HG03460 (cell line): Measurements from ENCODE around the gene LRRC37A2.
A peak's percentile ranks its signal among the peaks of the same experiment; 100 is the strongest.
"Not testable (repeated sequence)": the region's sequence is repeated elsewhere in the genome, so short reads cannot be mapped to it uniquely, and the experiment has no call there.

ENCODE experiments used
- ATAC-seq: cut with Tn5 transposase; IDR thresholded peaks from one replicate; pipeline ENCODE4 v1.9.1; 2021; ENCODE audit not compliant: unreplicated experiment

Gene LRRC37A2

DNA sequence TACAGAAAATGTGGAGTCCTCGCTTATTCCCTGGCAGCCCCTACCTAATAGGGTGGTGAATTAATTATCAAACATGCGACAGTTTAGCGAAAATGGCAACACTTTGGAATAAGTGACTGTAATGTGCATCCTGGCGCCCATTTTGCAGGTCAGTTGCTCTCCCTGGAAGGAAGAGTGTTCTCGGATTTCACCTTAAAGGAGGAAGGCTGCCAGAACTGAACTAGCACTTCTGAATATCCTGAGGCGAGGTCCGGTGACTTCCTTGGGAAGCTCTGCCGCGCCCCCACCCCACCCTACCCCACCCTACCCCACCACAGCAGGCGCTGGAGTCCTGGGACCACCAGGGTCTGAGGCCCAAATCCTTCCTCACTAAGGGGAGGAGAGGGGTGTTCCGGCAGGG is at the start of gene LRRC37A2:
LRRC37A2 (plus strand) TSS at position 301 of the 400 bp plus-strand sequence. CDS start 245 bp downstream, outside the sequence.
- ATAC-seq, result not testable (repeated sequence)

GRCh38 chr17:46467618-46468017 is 44.6 kb upstream of the LRRC37A2 start:
- not testable (repeated sequence) for ATAC-seq

- ATAC-seq, result not testable (repeated sequence)
These were observed 37.8 kb upstream of the LRRC37A2 start for GRCh38 chr17:46474489-46474888.

- ATAC-seq, result not testable (repeated sequence)
These were observed 36.7 kb upstream of the LRRC37A2 start for GRCh38 chr17:46475583-46475982.

- ATAC-seq, result not testable (repeated sequence)
These were observed 33.4 kb upstream of the LRRC37A2 start for GRCh38 chr17:46478823-46479222.

DNA sequence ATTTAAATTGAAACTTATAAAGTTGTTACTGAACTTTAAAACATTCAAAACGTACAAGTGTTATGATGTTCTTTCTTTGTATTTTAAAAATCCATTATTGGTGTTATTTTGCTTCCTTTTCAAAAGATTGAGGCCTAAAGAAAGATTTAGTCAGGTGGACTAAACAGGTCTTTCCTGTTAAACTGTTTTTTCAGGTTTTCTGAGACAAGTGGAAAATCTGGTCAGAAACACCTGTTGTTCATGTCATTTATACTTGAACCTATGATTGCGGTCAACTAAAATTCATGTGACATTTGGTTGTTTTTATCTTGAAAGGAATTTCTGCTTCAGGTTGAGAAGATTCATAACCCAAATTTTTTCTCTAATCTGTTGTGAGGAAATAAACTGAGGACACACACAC is 31.0 kb upstream of the LRRC37A2 start:
- ATAC-seq, result not testable (repeated sequence)

GRCh38 chr17:46492021-46492420 is 20.2 kb upstream of the LRRC37A2 start:
- ATAC-seq, result not testable (repeated sequence)

- ATAC-seq, result not testable (repeated sequence)
These were observed 12.7 kb upstream of the LRRC37A2 start for GRCh38 chr17:46499437-46500139.

DNA sequence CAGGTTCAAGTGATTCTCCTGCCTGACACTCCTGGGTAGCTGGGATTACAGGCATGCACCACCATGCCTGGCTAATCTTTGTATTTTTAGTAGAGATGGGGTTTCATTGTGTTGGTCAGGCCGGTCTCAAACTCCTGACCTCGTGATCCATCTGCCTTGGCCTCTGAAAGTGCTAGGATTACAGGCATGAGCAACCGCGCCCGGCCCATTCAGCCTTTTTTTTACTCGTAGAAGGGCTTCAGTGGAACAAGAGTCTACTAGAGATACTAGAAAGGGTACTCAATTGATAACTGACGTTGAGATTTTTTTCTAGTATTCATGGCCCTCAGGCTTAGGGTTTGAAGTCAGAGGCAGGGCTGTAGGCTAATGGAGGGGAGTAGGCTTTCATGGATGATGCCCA is 6.4 kb upstream of the LRRC37A2 start:
- not testable (repeated sequence) for ATAC-seq

GRCh38 chr17:46534716-46535115 is 22.4 kb downstream of the LRRC37A2 start:
- not testable (repeated sequence) for ATAC-seq

DNA sequence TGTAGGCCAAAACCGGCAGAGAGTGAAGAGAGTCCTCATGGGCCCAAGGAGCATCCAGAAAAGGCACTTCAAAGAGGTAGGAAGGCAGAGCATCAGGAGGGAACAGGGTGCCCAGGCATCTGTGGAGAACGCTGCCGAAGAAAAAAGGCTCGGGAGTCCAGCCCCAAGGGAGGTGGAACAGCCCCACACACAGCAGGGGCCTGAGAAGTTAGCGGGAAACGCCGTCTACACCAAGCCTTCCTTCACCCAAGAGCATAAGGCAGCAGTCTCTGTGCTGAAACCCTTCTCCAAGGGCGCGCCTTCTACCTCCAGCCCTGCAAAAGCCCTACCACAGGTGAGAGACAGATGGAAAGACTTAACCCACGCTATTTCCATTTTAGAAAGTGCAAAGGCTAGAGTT is 36.3 kb downstream of the LRRC37A2 start:
- not testable (repeated sequence) for ATAC-seq

DNA sequence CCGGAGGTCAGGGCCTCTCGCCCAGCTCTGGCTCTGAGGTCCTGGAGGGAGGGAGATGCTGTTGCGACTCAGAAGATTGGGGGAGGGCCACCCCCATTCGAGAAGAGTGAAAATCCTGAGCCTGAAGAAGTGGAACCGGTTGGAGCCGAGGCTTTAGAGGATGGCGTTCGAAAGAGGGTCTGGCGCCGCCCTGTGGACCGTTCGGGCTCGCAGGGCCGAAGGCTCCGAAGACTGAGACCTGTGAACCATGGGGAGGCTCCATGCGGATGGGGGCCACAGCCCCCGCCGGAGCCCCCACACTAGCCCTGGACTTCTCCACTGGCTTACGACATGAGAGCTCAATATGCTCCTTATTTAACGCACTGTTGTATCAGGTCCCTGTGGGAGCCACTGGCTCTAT is 46.9 kb downstream of the LRRC37A2 start:
- ATAC-seq, result not testable (repeated sequence)

- ATAC-seq, result not testable (repeated sequence)
These were observed 47.8 kb downstream of the LRRC37A2 start for GRCh38 chr17:46560048-46560447.

GRCh38 chr17:46566284-46566683 is 54.0 kb downstream of the LRRC37A2 start:
- not testable (repeated sequence) for ATAC-seq

- ATAC-seq, result not testable (repeated sequence)
These were observed 54.7 kb downstream of the LRRC37A2 start for GRCh38 chr17:46566980-46567379.

DNA sequence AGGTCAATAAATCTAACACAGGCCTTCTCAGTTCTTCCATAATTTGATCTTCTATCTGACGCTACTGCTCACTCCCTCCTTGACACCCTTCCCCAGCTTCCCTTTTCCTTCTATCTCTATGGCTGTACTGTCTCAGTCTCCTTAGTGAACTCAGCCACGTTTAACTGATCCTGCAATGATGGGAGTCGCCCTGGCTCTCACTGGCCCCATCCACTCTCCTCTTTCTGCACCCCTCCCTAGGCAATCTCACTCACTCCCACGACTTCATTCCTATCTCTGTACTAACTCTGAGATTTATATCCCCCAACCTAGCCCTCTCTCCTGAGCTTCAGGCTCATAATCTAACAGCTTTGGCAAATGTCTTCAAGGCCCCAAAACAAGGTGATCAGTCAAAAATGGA is 59.5 kb downstream of the LRRC37A2 start:
- ATAC-seq, result not testable (repeated sequence)

DNA sequence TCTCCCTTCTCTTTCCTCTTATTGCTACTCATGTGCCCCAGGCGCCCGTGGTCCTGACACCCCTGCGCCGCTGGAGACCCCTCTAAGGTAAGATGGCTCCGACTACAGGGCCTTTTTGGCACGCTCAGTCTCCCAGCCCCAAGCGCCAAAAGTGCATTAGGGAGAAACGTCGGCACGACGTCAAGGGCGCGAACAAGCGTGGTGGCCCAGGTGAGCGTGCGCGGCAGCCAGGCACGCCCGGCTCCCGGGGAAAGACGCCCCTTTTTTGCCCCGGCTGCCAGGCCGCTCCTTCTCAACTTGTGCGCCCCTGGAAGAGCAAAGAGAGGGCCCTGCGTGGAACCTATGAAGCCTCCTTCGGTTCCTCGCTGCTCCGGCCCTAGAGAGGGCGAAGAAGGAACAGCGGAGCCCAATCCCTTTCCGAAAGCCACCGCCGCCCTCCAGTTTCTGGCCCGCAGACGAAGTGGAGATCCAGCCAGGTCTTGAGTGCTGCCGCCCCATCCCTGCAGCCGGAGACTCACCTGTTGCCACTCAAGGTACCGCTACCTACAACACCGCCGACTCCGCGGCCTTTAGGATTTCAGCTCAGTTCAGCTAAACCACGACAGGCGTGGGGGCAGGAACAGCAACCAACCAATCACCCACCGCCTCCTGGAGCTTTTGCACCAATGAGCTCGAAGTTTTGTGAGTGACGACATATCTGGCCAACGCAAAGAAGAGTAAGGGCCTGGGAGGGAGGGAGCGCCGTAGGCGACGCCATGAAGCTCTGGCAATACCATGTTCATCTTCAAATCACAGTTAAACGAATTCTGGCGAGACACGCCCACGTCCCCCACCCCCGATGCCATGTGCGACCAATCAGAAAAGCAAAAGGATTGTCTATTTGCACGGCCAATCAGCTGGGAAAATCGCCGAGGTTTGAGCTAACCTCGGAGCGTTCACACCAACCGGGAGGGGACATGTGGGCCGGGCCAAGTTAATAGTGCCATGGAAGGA is 67.1 kb downstream of the LRRC37A2 start, which contains the start of gene ARL17A:
ARL17A (minus strand) TSS at position 609 of the 993 bp plus-strand sequence. CDS start 3,369 bp downstream, outside the sequence.
- peak; percentile 80 for ATAC-seq

GRCh38 chr17:46580082-46580481 is 67.8 kb downstream of the LRRC37A2 start:
- not testable (repeated sequence) for ATAC-seq

GRCh38 chr17:46585444-46585843 is 73.2 kb downstream of the LRRC37A2 start:
- not testable (repeated sequence) for ATAC-seq

DNA sequence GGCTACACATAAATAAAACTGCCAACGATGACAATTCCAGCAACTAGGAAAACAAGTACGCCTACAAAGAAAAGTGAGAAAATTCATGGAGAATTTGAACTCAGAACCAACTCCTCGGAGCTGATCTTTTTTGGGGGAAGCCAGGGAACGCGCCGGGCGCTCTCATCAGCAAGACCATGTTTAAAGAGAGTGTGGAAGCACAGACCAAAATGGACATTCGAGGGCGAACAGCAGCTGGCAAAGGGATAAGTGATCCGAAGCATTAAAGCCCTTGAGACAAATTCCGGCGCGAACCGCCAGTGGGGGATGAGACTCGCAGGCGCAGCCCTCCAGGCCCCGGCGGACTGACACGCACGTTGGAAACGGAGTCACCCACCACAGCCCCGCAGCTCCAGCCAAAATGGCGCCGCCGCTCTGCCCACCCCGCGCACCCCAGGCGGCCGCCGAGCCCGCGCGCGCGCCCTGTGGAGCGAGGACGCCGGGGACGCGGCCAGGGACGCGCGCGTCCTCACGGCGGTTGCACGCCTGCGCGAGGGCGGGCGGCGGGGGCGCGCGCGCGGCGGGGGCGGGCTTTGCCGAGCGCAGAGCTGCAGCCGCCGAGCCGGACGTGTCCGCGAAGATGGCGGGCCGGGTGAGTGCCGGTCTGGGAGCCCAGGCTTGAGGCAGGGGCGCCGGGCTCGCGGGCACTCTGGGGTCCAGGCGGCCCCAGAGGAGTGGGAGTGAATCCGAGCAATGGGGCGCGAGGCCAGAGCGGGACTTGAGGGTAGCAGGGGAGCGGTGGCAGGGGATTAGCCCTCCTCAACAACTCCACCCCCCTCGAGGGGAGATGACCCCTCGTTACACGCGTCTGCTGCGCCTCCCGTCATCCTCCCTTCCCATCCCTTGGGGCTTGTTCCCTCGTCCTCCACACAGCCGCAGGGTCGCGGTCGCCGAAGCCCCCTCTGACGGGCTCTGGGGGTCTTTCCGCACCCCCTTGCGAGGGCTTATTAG is 78.2 kb downstream of the LRRC37A2 start, which contains the start of gene NSF:
NSF (plus strand) TSS at position 513 of the 990 bp plus-strand sequence; CDS start at position 620, 107 bp downstream.
- peak; percentile 75 for ATAC-seq
